SU-DHL-6 (cell line): ENCODE results near the gene TMC3.
"Not testable (repeated sequence)": the region's sequence is repeated elsewhere in the genome, so short reads cannot be mapped to it uniquely, and the experiment has no call there.

Experiments
- H2AFZ ChIP-seq: fragments of 200-600 bp; sonication (generic); 2 replicates; pipeline ENCODE4 v1.6.1; 2014; ENCODE audit warnings: low read depth, mild to moderate bottlenecking, moderate library complexity, mixed read lengths, antibody characterized with exemption, low read length; ENCODE audit not compliant: severe bottlenecking
- H3F3A ChIP-seq: fragments of 200-600 bp; shearing (Covaris generic); 2 replicates; pipeline ENCODE4 v1.6.0; 2016; ENCODE audit warnings: antibody characterized with exemption, mild to moderate bottlenecking; ENCODE audit not compliant: insufficient read depth
- H3K27ac ChIP-seq: fragments of 200-600 bp; sonication (generic); 2 replicates; pipeline ENCODE4 v1.5.1; 2016; ENCODE audit warnings: low read depth, mild to moderate bottlenecking, low read length, moderate library complexity, mixed read lengths
- H3K27me3 ChIP-seq: fragments of 200-600 bp; sonication (generic), shearing (Covaris generic); 2 replicates; pipeline ENCODE4 v1.6.0; 2014; ENCODE audit warnings: mild to moderate bottlenecking, low read length
- H3K36me3 ChIP-seq: fragments of 200-600 bp; sonication (generic); 2 replicates; pipeline ENCODE4 v1.6.1; 2014; ENCODE audit warnings: mild to moderate bottlenecking, low read length, mixed read lengths
- H3K4me2 ChIP-seq: fragments of 300-600, 200-600 bp; shearing (Covaris generic), sonication (generic); 2 replicates; pipeline ENCODE4 v1.6.0; 2014; ENCODE audit warnings: low read length, low read depth, mild to moderate bottlenecking; ENCODE audit not compliant: poor library complexity, severe bottlenecking
- H3K4me3 ChIP-seq: fragments of 200-600 bp; sonication (generic); 2 replicates; pipeline ENCODE4 v1.5.1; 2014; ENCODE audit warnings: antibody characterized with exemption, low read length, mild to moderate bottlenecking, mixed read lengths; ENCODE audit not compliant: insufficient read depth, poor library complexity, severe bottlenecking
- H3K79me2 ChIP-seq: fragments of 200-600 bp; sonication (generic); 2 replicates; pipeline ENCODE4 v1.6.1; 2014; ENCODE audit warnings: mild to moderate bottlenecking, low read length, moderate library complexity; ENCODE audit not compliant: insufficient read depth
- H3K9ac ChIP-seq: fragments of 200-600 bp; sonication (generic); 2 replicates; pipeline ENCODE4 v1.7.0; 2014; ENCODE audit warnings: mild to moderate bottlenecking, low read length
- H3K9me2 ChIP-seq: fragments of 200-600 bp; sonication (generic); replicated peaks from 2 replicates; pipeline ENCODE4 v1.6.1; 2014; ENCODE audit warnings: low read length; ENCODE audit not compliant: insufficient read depth
- H3K9me3 ChIP-seq: fragments of 200-600 bp; sonication (generic); 2 replicates; pipeline ENCODE4 v1.6.1; 2014; ENCODE audit warnings: low read length, mixed read lengths; ENCODE audit not compliant: insufficient read depth
- H4K20me1 ChIP-seq: fragments of 200-600 bp; sonication (generic); 2 replicates; pipeline ENCODE4 v1.6.1; 2014; ENCODE audit warnings: low read depth, mild to moderate bottlenecking, antibody characterized with exemption, low read length, moderate library complexity, mixed read lengths
- CTCF ChIP-seq: fragments of 200-600 bp; sonication (generic); IDR thresholded peaks from one replicate; pipeline ENCODE4 v1.5.1; 2017; ENCODE audit warnings: antibody characterized with exemption, mild to moderate bottlenecking, low read length, moderate library complexity; ENCODE audit not compliant: insufficient read depth, poor library complexity, severe bottlenecking
- EZH2phosphoT487 ChIP-seq: fragments of 200-600 bp; sonication (generic), shearing (Covaris generic); conservative IDR thresholded peaks from 2 replicates; pipeline ENCODE4 v1.6.1; 2018; ENCODE audit warnings: mild to moderate bottlenecking, antibody characterized with exemption, low read length, moderate library complexity, mixed read lengths

TMC3 gene

GRCh38 chr15:81351651-81352050 lies 22.4 kb downstream of the TMC3 start:
- H3K4me2 ChIP-seq: no peak overlapping the region
- no peak overlapping the region for H3K4me3 ChIP-seq
- H3K36me3 ChIP-seq: no peaks in the 10 kb centered on the region
- no peaks in the 10 kb centered on the region for H3K27me3 ChIP-seq
- H3K9ac ChIP-seq: no peak overlapping the region
- H3K27ac ChIP-seq: no peak overlapping the region
- TF ChIP-seq CTCF: no peak
- no peak for TF ChIP-seq EZH2phosphoT487
- no peaks in the 10 kb centered on the region for H3K79me2 ChIP-seq
- H3K9me3 ChIP-seq: no peaks in the 10 kb centered on the region
- no peaks in the 10 kb centered on the region for H3K9me2 ChIP-seq
- H3F3A ChIP-seq: no peaks in the 10 kb centered on the region
- H2AFZ ChIP-seq: no peak overlapping the region
- no peaks in the 10 kb centered on the region for H4K20me1 ChIP-seq

GRCh38 chr15:81349271-81349670 lies 24.7 kb downstream of the TMC3 start:
- Histone ChIP-seq H3K4me3 (no peak overlapping the region), H3K9me2 (no peaks in the 10 kb centered on the region), H3K4me2 (no peak overlapping the region), H3K27me3 (no peaks in the 10 kb centered on the region), H3K9ac (no peak overlapping the region), H2AFZ (no peak overlapping the region), H3F3A (no peaks in the 10 kb centered on the region), H3K27ac (no peak overlapping the region), H3K36me3 (no peaks in the 10 kb centered on the region), H3K79me2 (no peaks in the 10 kb centered on the region), H4K20me1 (no peaks in the 10 kb centered on the region), H3K9me3 (no peaks in the 10 kb centered on the region)
- TF ChIP-seq EZH2phosphoT487 (no peak), CTCF (no peak)

GRCh38 chr15:81348691-81349090 lies 25.3 kb downstream of the TMC3 start:
- H3K79me2 ChIP-seq, H3K9me2 ChIP-seq, H2AFZ ChIP-seq, H3K9ac ChIP-seq, H3K27ac ChIP-seq, H3F3A ChIP-seq, H3K36me3 ChIP-seq, H3K27me3 ChIP-seq, H3K9me3 ChIP-seq, H3K4me2 ChIP-seq, H4K20me1 ChIP-seq, H3K4me3 ChIP-seq: not testable (repeated sequence)

GRCh38 chr15:81347910-81348309 lies 26.1 kb downstream of the TMC3 start:
- no peaks in the 10 kb centered on the region for H3K79me2 ChIP-seq
- H3K27ac ChIP-seq: no peak overlapping the region
- no peak overlapping the region for H2AFZ ChIP-seq
- H3K27me3 ChIP-seq: no peaks in the 10 kb centered on the region
- no peak overlapping the region for H3K9ac ChIP-seq
- TF ChIP-seq EZH2phosphoT487 (no peak), CTCF (no peak)
- no peak overlapping the region for H3K4me3 ChIP-seq
- no peaks in the 10 kb centered on the region for H3K9me3 ChIP-seq
- H3K9me2 ChIP-seq: no peaks in the 10 kb centered on the region
- no peaks in the 10 kb centered on the region for H3K36me3 ChIP-seq
- no peaks in the 10 kb centered on the region for H3F3A ChIP-seq
- no peak overlapping the region for H3K4me2 ChIP-seq
- H4K20me1 ChIP-seq: no peaks in the 10 kb centered on the region
